ENCODE results near the gene TRIM60.

GRCh38 chr4:165009493-165010227 lies 22.1 kb upstream of the TRIM60 start:
- no peak for TF ChIP-seq MAX (IDR thresholded peaks at IDR 0.05; ENCODE audit: insufficient read depth, insufficient read length)
- no peak for TF ChIP-seq EZH2 (IDR thresholded peaks at IDR 0.05; ENCODE audit: borderline replicate concordance, low read depth, low read length, severe bottlenecking)
- TF ChIP-seq, protein P1, sequence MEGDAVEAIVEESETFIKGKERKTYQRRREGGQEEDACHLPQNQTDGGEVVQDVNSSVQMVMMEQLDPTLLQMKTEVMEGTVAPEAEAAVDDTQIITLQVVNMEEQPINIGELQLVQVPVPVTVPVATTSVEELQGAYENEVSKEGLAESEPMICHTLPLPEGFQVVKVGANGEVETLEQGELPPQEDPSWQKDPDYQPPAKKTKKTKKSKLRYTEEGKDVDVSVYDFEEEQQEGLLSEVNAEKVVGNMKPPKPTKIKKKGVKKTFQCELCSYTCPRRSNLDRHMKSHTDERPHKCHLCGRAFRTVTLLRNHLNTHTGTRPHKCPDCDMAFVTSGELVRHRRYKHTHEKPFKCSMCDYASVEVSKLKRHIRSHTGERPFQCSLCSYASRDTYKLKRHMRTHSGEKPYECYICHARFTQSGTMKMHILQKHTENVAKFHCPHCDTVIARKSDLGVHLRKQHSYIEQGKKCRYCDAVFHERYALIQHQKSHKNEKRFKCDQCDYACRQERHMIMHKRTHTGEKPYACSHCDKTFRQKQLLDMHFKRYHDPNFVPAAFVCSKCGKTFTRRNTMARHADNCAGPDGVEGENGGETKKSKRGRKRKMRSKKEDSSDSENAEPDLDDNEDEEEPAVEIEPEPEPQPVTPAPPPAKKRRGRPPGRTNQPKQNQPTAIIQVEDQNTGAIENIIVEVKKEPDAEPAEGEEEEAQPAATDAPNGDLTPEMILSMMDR (IDR thresholded peaks at IDR 0.05; ENCODE audit: extremely low read depth in 1 of 2, insufficient read depth in 1 of 2, low read depth in 1 of 2, low read length in 2 of 2): no peak
- no peak for TF ChIP-seq POLR2AphosphoS5 (IDR thresholded peaks at IDR 0.05; ENCODE audit: insufficient read depth, low read depth, low read length)
- no peak for TF ChIP-seq POLR2A (IDR thresholded peaks at IDR 0.05; ENCODE audit: low read depth, low read length)
- TF ChIP-seq GATA2 (IDR thresholded peaks at IDR 0.05; ENCODE audit: insufficient read depth, insufficient read length, low read depth, low read length): no peak
- no peak for TF ChIP-seq MYC (IDR thresholded peaks at IDR 0.05; ENCODE audit: low read depth, low read length)

All from endothelial cell of umbilical vein (primary cell).